22Rv1 (cell line): ENCODE data around the gene FOSB.

Source experiments
- H3K27ac ChIP-seq: fragments of 450-650 bp; 2 replicates; pipeline ENCODE4 v1.5.1; 2017
- CTCF ChIP-seq: fragments of 450-650 bp; IDR thresholded peaks from 2 replicates; pipeline ENCODE4 v1.5.1; 2017; ENCODE audit warnings: mild to moderate bottlenecking
- ZFX ChIP-seq: fragments of 450-650 bp; IDR thresholded peaks from 2 replicates; pipeline ENCODE4 v1.6.1; 2017; ENCODE audit warnings: antibody characterized with exemption, borderline replicate concordance

Gene FOSB

GRCh38 chr19:45451131-45451849 is 16.5 kb upstream of the FOSB start:
- H3K27ac ChIP-seq, result peak overlapping the region; percentile 79

GRCh38 chr19:45451850-45452387 is 15.9 kb upstream of the FOSB start:
- TF ChIP-seq ZFX, result no peak
- H3K27ac ChIP-seq, result peak overlapping the region; percentile 79

More at GRCh38 chr19:45451131-45451849, 16.5 kb upstream of the FOSB start:
- TF ChIP-seq CTCF, result no peak
- no peak for TF ChIP-seq ZFX

GRCh38 chr19:45455707-45456499 is 11.9 kb upstream of the FOSB start:
- H3K27ac ChIP-seq, result 0 out of 2 replicates have a peak overlapping the region, but pooled peaks have one; percentile 12
- TF ChIP-seq ZFX, result no peak

- TF ChIP-seq CTCF (no peak), ZFX (no peak)
- no peak overlapping the region for H3K27ac ChIP-seq
These were observed 11.3 kb upstream of the FOSB start for GRCh38 chr19:45456500-45456815.

- H3K27ac ChIP-seq, result no peak overlapping the region
- TF ChIP-seq CTCF, result no peak
- no peak for TF ChIP-seq ZFX
These were observed 10.0 kb upstream of the FOSB start for GRCh38 chr19:45457776-45458175.

- TF ChIP-seq ZFX (no peak), CTCF (no peak)
These were observed 6.9 kb upstream of the FOSB start for GRCh38 chr19:45460807-45461347.

GRCh38 chr19:45462174-45462573 is 5.6 kb upstream of the FOSB start:
- H3K27ac ChIP-seq, result no peak overlapping the region
- TF ChIP-seq ZFX, result no peak
- TF ChIP-seq CTCF, result no peak

More at GRCh38 chr19:45460807-45461347, 6.9 kb upstream of the FOSB start:
- no peak overlapping the region for H3K27ac ChIP-seq

- H3K27ac ChIP-seq, result no peak overlapping the region
- no peak for TF ChIP-seq ZFX
- no peak for TF ChIP-seq CTCF
These were observed 4.6 kb upstream of the FOSB start for GRCh38 chr19:45463241-45463640.
